ENCODE data around the gene SLC25A44. TPM values are rescaled to one million over a fixed set of nuclear protein-coding genes. Genes with fewer than 3 reads are reported as not detected.
A peak's percentile ranks its signal among the peaks of the same experiment; 100 is the strongest.
"Not testable (repeated sequence)": the region's sequence is repeated elsewhere in the genome, so short reads cannot be mapped to it uniquely, and the experiment has no call there.

Gene SLC25A44
- total RNA-seq, 1 donor from 2014 or later = 5.8 TPM

- TF ChIP-seq CTCF (IDR thresholded peaks at IDR 0.05; ENCODE audit: insufficient read depth, low read length, severe bottlenecking) = no peak
- no peaks in the 10 kb centered on the region for H3K27me3 ChIP-seq (ENCODE audit: control insufficient read depth, insufficient read depth, low read length)
- DNase-seq (ENCODE audit: low read depth) (no peak), FAIRE-seq (no peak)
- no peak overlapping the region for H3K4me3 ChIP-seq (ENCODE audit: low read depth, low read length)
- peaks cover 6% of the 10 kb centered on the region for H3K36me3 ChIP-seq (ENCODE audit: control insufficient read depth, insufficient read depth, low read length)
These were observed 13.4 kb upstream of the SLC25A44 start for GRCh38 chr1:156180471-156180870.

DNA sequence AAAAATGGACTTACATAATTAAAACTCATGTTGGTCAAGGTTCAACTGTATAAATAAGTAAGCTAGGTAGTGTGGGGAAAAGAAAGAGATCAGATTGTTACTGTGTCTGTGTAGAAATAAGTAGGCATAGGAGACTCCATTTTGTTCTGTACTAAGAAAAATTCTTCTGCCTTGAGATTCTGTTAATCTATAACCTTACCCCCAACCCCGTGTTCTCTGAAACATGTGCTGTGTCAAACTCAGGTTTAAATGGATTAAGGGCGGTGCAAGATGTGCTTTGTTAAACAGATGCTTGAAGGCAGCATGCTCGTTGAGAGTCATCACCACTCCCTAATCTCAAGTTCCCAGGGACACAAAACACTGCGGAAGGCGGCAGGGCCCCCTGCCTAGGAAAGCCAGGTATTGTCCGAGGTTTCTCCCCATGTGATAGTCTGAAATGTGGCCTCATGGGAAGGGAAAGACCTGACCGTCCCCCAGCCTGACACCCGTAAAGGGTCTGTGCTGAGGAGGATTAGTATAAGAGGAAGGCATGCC, 12.4 kb upstream of the SLC25A44 start:
- not testable (repeated sequence) for FAIRE-seq; DNase-seq (ENCODE audit: low read depth); H3K4me3 ChIP-seq (ENCODE audit: low read depth, low read length); H3K27me3 ChIP-seq (ENCODE audit: control insufficient read depth, insufficient read depth, low read length); H3K36me3 ChIP-seq (ENCODE audit: control insufficient read depth, insufficient read depth, low read length)

DNA sequence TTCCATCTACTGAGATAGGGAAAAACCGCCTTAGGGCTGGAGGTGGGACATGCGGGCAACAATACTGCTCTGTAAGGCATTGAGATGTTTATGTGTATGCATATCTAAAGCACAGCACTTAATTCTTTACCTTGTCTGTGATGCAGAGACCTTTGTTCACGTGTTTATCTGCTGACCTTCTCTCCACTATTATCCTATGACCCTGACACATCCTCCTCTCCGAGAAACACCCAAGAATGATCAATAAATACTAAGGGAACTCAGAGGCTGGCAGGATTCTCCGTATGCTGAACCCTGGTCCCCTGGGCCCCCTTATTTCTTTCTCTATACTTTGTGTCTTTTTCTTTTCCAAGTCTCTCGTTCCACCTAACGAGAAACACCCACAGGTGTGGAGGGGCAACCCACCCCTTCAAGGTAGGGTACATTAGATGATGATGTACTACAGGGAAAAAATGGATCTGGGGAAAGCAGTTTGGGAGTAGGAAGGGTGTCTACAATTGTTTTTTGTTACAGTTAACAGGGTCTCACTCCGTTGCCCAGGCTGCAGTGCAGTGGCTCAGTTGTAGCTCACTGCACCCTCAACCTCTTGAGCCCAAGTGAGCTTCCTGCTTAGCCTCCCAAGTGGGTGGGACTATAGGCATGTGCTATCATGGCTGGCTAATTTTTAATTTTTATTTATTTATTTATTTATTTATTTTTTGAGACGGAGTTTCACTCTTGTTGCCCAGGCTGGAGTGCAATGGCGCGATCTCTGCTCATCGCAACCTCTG, 11.7 kb upstream of the SLC25A44 start:
- H3K36me3 ChIP-seq (ENCODE audit: control insufficient read depth, insufficient read depth, low read length); H3K4me3 ChIP-seq (ENCODE audit: low read depth, low read length); FAIRE-seq; H3K27me3 ChIP-seq (ENCODE audit: control insufficient read depth, insufficient read depth, low read length); DNase-seq (ENCODE audit: low read depth): not testable (repeated sequence)

DNA sequence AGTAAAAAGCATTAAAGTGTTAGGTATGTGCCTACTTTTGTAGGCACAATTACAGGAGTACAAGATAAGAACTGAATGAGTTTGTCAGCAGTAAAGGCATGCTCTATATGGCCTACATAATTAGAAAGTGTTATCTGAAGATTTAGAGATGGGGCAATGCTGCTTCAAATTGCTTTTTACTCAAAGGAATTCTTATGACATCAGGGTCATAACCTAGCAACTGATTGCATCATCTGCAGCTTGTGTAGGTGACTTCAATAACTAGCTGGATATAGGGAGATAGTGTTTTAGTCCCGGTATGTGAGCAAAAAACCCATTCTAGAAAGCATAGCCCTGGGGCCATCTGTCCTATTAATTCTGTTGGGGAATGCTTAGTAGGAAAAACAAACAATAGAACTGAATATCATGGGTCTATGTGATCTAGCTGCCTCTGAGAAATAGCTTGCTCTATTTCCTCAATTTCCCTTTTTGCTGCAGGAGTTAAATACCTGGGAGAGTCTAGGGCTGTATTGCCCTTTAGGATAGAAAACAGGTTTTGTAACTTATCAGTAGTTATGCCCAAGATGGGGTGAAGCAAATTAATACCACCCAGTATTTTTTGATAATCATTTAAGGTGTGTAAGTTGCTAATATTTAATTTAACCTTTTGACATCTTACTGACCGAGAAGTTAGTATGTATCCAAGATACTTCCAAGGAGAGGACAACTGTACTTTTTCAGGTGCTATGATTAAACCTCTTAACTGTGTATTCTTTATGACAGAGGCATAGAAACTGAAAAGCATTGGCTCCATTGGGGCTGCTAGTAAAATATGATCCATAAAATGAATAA, 7.3 kb upstream of the SLC25A44 start:
- H3K4me3 ChIP-seq (ENCODE audit: low read depth, low read length); FAIRE-seq; DNase-seq (ENCODE audit: low read depth); H3K27me3 ChIP-seq (ENCODE audit: control insufficient read depth, insufficient read depth, low read length); H3K36me3 ChIP-seq (ENCODE audit: control insufficient read depth, insufficient read depth, low read length): not testable (repeated sequence)

DNA sequence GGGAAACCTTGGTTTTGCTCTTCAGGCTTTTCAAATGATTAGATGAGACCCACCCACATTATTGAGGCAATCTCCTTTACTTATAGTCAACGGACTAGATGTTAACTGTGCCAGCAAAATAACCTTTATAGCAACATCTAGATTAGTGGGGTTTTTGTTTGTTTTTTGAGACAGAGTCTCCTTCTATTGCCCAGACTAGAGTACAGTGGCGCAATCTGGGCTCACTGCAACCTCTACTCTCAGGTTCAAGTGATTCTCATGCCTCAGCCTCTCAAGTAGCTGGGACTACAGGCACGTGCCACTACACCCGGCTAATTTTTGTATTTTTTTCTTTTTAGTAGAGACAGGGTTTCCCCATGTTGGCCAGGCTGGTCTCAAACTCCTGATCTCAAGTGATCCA, 3.6 kb upstream of the SLC25A44 start:
- H3K4me3 ChIP-seq (ENCODE audit: low read depth, low read length); FAIRE-seq; H3K27me3 ChIP-seq (ENCODE audit: control insufficient read depth, insufficient read depth, low read length); H3K36me3 ChIP-seq (ENCODE audit: control insufficient read depth, insufficient read depth, low read length); DNase-seq (ENCODE audit: low read depth): not testable (repeated sequence)

- DNase-seq (ENCODE audit: low read depth) (no peak), FAIRE-seq (no peak)
- Histone ChIP-seq H3K4me3 (ENCODE audit: low read depth, low read length) (no peak overlapping the region), H3K27me3 (ENCODE audit: control insufficient read depth, insufficient read depth, low read length) (no peaks in the 10 kb centered on the region), H3K36me3 (ENCODE audit: control insufficient read depth, insufficient read depth, low read length) (peaks cover under 1% of the 10 kb centered on the region)
- no peak for TF ChIP-seq CTCF (IDR thresholded peaks at IDR 0.05; ENCODE audit: insufficient read depth, low read length, severe bottlenecking)
These were observed 2.5 kb upstream of the SLC25A44 start for GRCh38 chr1:156191292-156191964.

- no peak for DNase-seq (ENCODE audit: low read depth)
- no peaks in the 10 kb centered on the region for H3K27me3 ChIP-seq (ENCODE audit: control insufficient read depth, insufficient read depth, low read length)
- no peak for FAIRE-seq
- peak overlapping the region; percentile 78 for H3K4me3 ChIP-seq (ENCODE audit: low read depth, low read length)
- TF ChIP-seq CTCF (IDR thresholded peaks at IDR 0.05; ENCODE audit: insufficient read depth, low read length, severe bottlenecking) = no peak
- H3K36me3 ChIP-seq (ENCODE audit: control insufficient read depth, insufficient read depth, low read length) = peaks cover 3% of the 10 kb centered on the region
These were observed 756 bp upstream of the SLC25A44 start for GRCh38 chr1:156193208-156193487.

Measured in bronchial epithelial cell (primary cell).